ENCODE results near the gene RBMY1F.
"Not testable (repeated sequence)": the region's sequence is repeated elsewhere in the genome, so short reads cannot be mapped to it uniquely, and the experiment has no call there.

RBMY1F gene

DNA sequence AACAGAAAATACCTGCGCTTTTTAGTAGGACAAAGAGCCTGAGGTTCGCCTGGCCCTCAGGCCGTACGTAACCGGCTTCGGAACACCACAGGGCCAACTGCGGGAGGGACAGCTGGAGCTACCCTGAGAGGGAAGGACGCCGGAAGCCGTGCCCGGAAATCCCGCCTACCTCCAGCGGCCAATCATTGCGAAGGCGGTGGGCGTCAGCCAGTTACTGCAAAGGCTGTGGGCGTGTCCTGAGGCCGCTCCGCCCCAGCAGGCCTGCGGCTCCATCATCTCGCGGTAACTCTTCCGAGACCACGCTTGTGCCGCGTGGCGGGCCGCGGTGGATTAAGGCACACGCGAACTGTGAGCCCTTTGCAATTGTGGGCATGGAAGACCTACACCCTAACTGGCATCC, at the start of gene RBMY1F:
TSS of gene RBMY1F (minus strand) at position 101 of the 400 bp plus-strand sequence. CDS start 1,954 bp downstream, outside the sequence.
- not testable (repeated sequence) for DNase-seq

- not testable (repeated sequence) for DNase-seq
Observed at GRCh38 chrY:22151144-22151543, 31.6 kb downstream of the RBMY1F start.

DNA sequence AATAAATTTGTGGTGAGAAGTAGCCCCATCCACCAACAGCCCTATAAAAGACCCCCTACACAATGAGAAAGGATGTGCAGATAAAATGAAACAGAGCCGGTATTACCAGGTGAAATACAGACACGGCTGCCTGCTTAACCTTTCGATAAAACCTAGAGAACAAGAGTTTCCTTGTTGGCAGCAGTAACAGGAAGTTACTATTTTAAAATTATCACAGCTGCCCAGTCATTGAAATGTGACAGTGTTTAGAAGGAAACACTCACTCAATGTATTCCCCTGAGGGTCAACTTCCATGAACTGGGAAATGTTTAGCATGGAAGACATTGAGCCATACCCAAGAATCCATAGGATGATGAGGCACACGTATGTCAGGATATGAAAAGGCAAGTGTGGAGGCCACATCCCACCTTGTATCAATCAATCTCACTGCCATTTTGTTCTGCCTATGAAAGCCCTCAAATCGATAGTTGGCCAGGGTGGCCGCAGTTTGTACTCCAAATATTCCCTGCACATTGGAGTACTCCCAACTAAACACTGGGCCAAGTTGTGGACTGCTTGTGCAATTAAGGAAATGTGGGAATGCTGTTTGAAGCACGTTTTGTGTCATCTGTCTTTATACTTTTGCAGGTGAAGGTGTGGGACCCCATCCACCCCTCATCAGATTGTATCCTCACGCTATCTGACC, 41.6 kb downstream of the RBMY1F start:
- DNase-seq = not testable (repeated sequence)

DNA sequence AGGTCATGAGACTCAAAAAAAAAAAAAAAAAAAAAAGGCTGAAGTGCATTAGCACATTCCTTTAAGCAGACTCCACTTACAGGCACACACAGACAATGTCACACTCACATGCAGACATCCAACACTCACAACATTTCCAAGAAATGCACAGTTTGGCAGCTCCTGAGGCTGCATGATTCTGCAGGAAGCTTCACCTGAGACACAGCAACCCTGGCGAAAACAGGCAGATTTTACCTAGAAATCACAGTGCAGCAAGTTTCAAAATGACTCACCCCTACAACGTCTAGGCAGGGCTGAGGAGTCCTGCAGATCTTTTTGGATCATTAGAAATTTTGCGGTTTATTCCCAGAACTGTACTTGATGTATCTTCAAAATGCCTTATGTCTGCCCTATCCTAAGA, 48.0 kb downstream of the RBMY1F start:
- not testable (repeated sequence) for DNase-seq

DNA sequence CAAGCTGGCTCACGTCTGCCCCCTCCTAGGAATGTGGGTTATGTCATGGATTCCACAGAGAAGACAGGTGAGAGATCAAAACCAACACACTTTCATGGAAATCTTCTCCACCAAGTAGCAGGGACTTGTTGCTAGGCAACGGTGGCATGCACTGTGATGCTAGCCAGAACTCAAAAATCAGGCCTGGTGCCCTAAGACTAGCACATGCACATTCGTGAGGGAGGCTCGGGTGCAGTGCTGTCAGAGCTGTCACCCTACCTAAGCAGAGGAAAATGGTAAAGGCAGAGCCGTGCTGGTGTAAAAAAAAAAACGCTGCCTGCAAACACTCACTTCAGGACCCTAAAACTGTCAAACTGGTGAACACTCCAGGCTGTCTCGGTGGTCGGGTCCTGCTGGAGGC, 52.2 kb downstream of the RBMY1F start:
- not testable (repeated sequence) for DNase-seq
